ENCODE measurements around the gene TMEM158.

DNA sequence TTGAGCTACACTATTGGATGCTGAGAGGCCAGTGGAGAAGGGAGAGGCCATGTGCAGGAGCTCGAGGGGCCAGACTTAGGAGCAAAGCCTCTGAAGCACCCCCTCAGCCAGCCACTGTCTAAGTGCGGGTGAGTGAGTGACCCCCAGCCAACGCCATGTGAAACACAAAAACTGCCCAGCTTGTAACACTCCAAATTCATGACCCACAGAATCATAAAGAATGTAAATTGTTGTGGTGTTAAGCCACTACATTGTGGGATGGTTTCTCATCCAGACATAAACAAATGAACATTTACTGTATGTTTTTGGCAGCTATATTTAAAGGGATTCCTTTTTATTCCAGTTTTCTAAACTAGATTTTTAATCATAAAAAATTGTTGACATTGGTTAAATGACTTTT is 27.2 kb upstream of the TMEM158 start:
- TF ChIP-seq CTCF (optimal IDR thresholded peaks at IDR 0.05 in 1 of 3, IDR thresholded peaks at IDR 0.05 in 1 of 3, conservative IDR thresholded peaks at IDR 0.05 in 1 of 3; ENCODE audit: extremely low read depth in 1 of 3, insufficient read depth in 2 of 3, low read length in 3 of 3) (no peak), EZH2 (IDR thresholded peaks at IDR 0.05; ENCODE audit: low read length) (no peak)
